Adipose tissue (tissue), 3 donors: ENCODE measurements around the gene NIPBL. TPM values are rescaled to one million over a fixed set of nuclear protein-coding genes. Genes with fewer than 3 reads are reported as not detected.
"Not testable (repeated sequence)": the region's sequence is repeated elsewhere in the genome, so short reads cannot be mapped to it uniquely, and the experiment has no call there.

Experiments
- H3K27ac ChIP-seq: one replicate; pipeline ENCODE4 v1.5.1; 2013; ENCODE audit warnings: low read depth, low read length
- WGBS, 3 donors: extraction: QIAGEN DNeasy Blood & Tissue Kit; methylation state at CpG; one replicate each; pipeline ENCODE4 v1.1.7; 2013; 5-methylcytosine and 5-hydroxymethylcytosine counted together
- polyA plus RNA-seq, 3 donors: library from polyadenylated mRNA; stranded (reverse); fragments of 200-250 nt; gene quantifications; one replicate each; pipeline ENCODE4 v1.2.3, GENCODE V29; 2013
- donor health status: healthy with polysubstance abuse.
- donor health status: Bipolar disorder and iron deficiency.
- donor health status: healthy.

The NIPBL gene
- polyA plus RNA-seq, 3 donors = 6.8 to 13.6 (median 10.4) TPM

- 78 to 98% (median 84%) methylated on average over 1 of the region's 1 CpG for WGBS, 3 donors
- no peak overlapping the region for H3K27ac ChIP-seq
Measured at GRCh38 chr5:37055383-37055990, 178.9 kb downstream of the NIPBL start.

GRCh38 chr5:37056762-37057161 is 180.2 kb downstream of the NIPBL start:
- whole genome bisulfite sequencing, 3 donors = 80 to 82% (median 80%) methylated on average over 2 of the region's 2 CpGs
- no peak overlapping the region for H3K27ac ChIP-seq

GRCh38 chr5:37060030-37060429 is 183.5 kb downstream of the NIPBL start:
- WGBS, 3 donors = 97 to 100% (median 99%) methylated on average over 1 of the region's 1 CpG
- no peak overlapping the region for H3K27ac ChIP-seq

GRCh38 chr5:37063739-37064138 is 187.2 kb downstream of the NIPBL start:
- 96 to 98% (median 97%) methylated on average over 7 of the region's 7 CpGs for WGBS, 3 donors
- H3K27ac ChIP-seq = no peak overlapping the region

GRCh38 chr5:37064442-37064841 is 187.9 kb downstream of the NIPBL start:
- WGBS, 3 donors = 87 to 97% (median 94%) methylated on average over 9 of the region's 9 CpGs
- no peak overlapping the region for H3K27ac ChIP-seq

GRCh38 chr5:37071487-37071886 is 194.9 kb downstream of the NIPBL start:
- WGBS, 3 donors = 69 to 89% (median 76%) methylated on average over 1 of the region's 1 CpG
- no peak overlapping the region for H3K27ac ChIP-seq

GRCh38 chr5:37071901-37072581 is 195.5 kb downstream of the NIPBL start:
- H3K27ac ChIP-seq = no peak overlapping the region
- 61 to 87% (median 72%) methylated on average over 1 of the region's 1 CpG for WGBS, 3 donors

GRCh38 chr5:37075399-37075950 is 198.9 kb downstream of the NIPBL start:
- WGBS, 3 donors = 71 to 90% (median 82%) methylated on average over 3 of the region's 3 CpGs
- no peak overlapping the region for H3K27ac ChIP-seq

GRCh38 chr5:37077146-37077545 is 200.6 kb downstream of the NIPBL start:
- no peak overlapping the region for H3K27ac ChIP-seq
- WGBS, 3 donors = 83 to 93% (median 92%) methylated on average over 1 of the region's 1 CpG

GRCh38 chr5:37080697-37081096 is 204.1 kb downstream of the NIPBL start:
- 90 to 96% (median 95%) methylated on average over 3 of the region's 3 CpGs for WGBS, 3 donors

GRCh38 chr5:37082977-37083376 is 206.4 kb downstream of the NIPBL start:
- H3K27ac ChIP-seq = not testable (repeated sequence)
- 58 to 84% (median 67%) methylated on average over 2 of the region's 2 CpGs for WGBS, 3 donors

More at GRCh38 chr5:37080697-37081096, 204.1 kb downstream of the NIPBL start:
- H3K27ac ChIP-seq = no peak overlapping the region

GRCh38 chr5:37086026-37086425 is 209.5 kb downstream of the NIPBL start:
- not testable (repeated sequence) for H3K27ac ChIP-seq
- 81 to 84% (median 83%) methylated on average over 1 of the region's 1 CpG for WGBS, 3 donors

GRCh38 chr5:37086466-37087173 is 210.1 kb downstream of the NIPBL start:
- WGBS, 3 donors = 71 to 83% (median 78%) methylated on average over 12 of the region's 12 CpGs

GRCh38 chr5:37088009-37088408 is 211.4 kb downstream of the NIPBL start:
- H3K27ac ChIP-seq = no peak overlapping the region
- WGBS, 3 donors = 71 to 85% (median 80%) methylated on average over 6 of the region's 6 CpGs

More at GRCh38 chr5:37086466-37087173, 210.1 kb downstream of the NIPBL start:
- no peak overlapping the region for H3K27ac ChIP-seq

- 52 to 68% (median 67%) methylated on average over 7 of the region's 7 CpGs for WGBS, 3 donors
Measured at GRCh38 chr5:37090123-37090726, 213.7 kb downstream of the NIPBL start.

GRCh38 chr5:37090781-37091180 is 214.2 kb downstream of the NIPBL start:
- WGBS, 3 donors = 78 to 94% (median 81%) methylated on average over 2 of the region's 2 CpGs
- no peak overlapping the region for H3K27ac ChIP-seq

More at GRCh38 chr5:37090123-37090726, 213.7 kb downstream of the NIPBL start:
- H3K27ac ChIP-seq = no peak overlapping the region

- 53 to 83% (median 66%) methylated on average over 3 to 4 of the region's 4 CpGs for WGBS, 3 donors
- H3K27ac ChIP-seq = not testable (repeated sequence)
Measured at GRCh38 chr5:37093795-37094194, 217.2 kb downstream of the NIPBL start.

GRCh38 chr5:37099267-37099666 is 222.7 kb downstream of the NIPBL start:
- WGBS, 3 donors = 95 to 98% (median 97%) methylated on average over 5 of the region's 5 CpGs

GRCh38 chr5:37103302-37103701 is 226.7 kb downstream of the NIPBL start:
- H3K27ac ChIP-seq = no peak overlapping the region
- 83 to 98% (median 86%) methylated on average over 2 of the region's 2 CpGs for WGBS, 3 donors

More at GRCh38 chr5:37099267-37099666, 222.7 kb downstream of the NIPBL start:
- H3K27ac ChIP-seq = not testable (repeated sequence)
